HepG2 (cell line): ENCODE data around the gene SPATA31E1. TPM values are rescaled to one million over a fixed set of nuclear protein-coding genes. Genes with fewer than 3 reads are reported as not detected.

Experiments
- ATAC-seq: fragments of 200-7000 bp; cut with Tn5 transposase; 3 replicates; pipeline ENCODE4 v1.9.1; 2020; ENCODE audit warnings: mild to moderate bottlenecking, moderate library complexity
- BruUV-seq: library from RNA; stranded (reverse); fragments of 400-500 nt; replicated peaks from 2 replicates; lab custom pipeline; 2021; lab: Mats Ljungman, UMichigan
- CTCF ChIA-PET: fragments of 300-600 bp; formaldehyde crosslinking; extraction: SDS; loops from one replicate; lab custom pipeline; 2021; ENCODE audit warnings: low total read pairs, inconsistent platforms, low intra/inter-chr PET ratio; lab: Yijun Ruan, JAX
- POLR2A ChIA-PET: fragments of 350-600 bp; sonication (Branson Sonifier 250); formaldehyde crosslinking; loops from one replicate; lab custom pipeline; 2020; ENCODE audit warnings: antibody characterized with exemption, inconsistent platforms; lab: Yijun Ruan, JAX
- DNase-seq: peaks from one replicate; pipeline ENCODE4 v3.0.0-alpha.2; 2015; ENCODE audit warnings: low spot score
- FAIRE-seq: peaks from 3 replicates; lab custom pipeline; 2011; peaks lifted over from hg19 to GRCh38; lab: Jason Lieb, UNC
- H2AFZ ChIP-seq: one replicate; pipeline ENCODE4 v1.6.1; 2011; ENCODE audit warnings: low read length, inconsistent platforms
- H3K27ac ChIP-seq: fragments of 300-600 bp; 3 replicates; pipeline ENCODE4 v1.8.0; 2011; ENCODE audit warnings: mixed run types, mild to moderate bottlenecking, mixed read lengths, low read length, inconsistent platforms; ENCODE audit not compliant: insufficient read depth; ENCODE audit errors: extremely low read length
- H3K27me3 ChIP-seq, 2 experiments: fragments of 200-600 bp in 1 of 2; 2 replicates in 1 of 2; 3 replicates in 1 of 2; pipeline versions ENCODE4 v1.6.0 to v1.8.0; 2011; ENCODE audit warnings: low read length in 2 of 2, mild to moderate bottlenecking in 2 of 2, moderate library complexity in 2 of 2, inconsistent platforms in 1 of 2; ENCODE audit not compliant: insufficient read depth in 2 of 2, control insufficient read depth in 1 of 2
- H3K36me3 ChIP-seq, 2 experiments: fragments of 200-600 bp in 1 of 2; replicated peaks in 1 of 2; 2 replicates in 1 of 2; 3 replicates in 1 of 2; pipeline versions ENCODE4 v1.5.1 to v1.8.0; 2011; ENCODE audit warnings: low read length in 2 of 2, inconsistent platforms in 1 of 2; ENCODE audit not compliant: insufficient read depth in 2 of 2, control insufficient read depth in 1 of 2
- H3K4me1 ChIP-seq: 2 replicates; pipeline ENCODE4 v1.5.1; 2012; ENCODE audit warnings: low read length, inconsistent platforms; ENCODE audit not compliant: insufficient read depth
- H3K4me2 ChIP-seq: 2 replicates; pipeline ENCODE4 v1.6.0; 2011; ENCODE audit warnings: low read depth, low read length, inconsistent platforms
- H3K4me3 ChIP-seq, 3 experiments: fragments of 200-600 bp in 1 of 3; sonication (generic), shearing (Covaris generic) in 1 of 3; replicated peaks in 1 of 3; 2 replicates each; pipeline ENCODE4 v1.5.1; 2011 to 2016; ENCODE audit warnings: low read length in 3 of 3, inconsistent platforms in 2 of 3, low read depth in 2 of 3, mild to moderate bottlenecking in 2 of 3, control low read depth in 1 of 3, mixed read lengths in 1 of 3; ENCODE audit not compliant: insufficient read depth in 1 of 3
- H3K79me2 ChIP-seq: one replicate; pipeline ENCODE4 v1.6.1; 2011; ENCODE audit warnings: low read length, inconsistent platforms; ENCODE audit not compliant: insufficient read depth
- H3K9ac ChIP-seq: 2 replicates; pipeline ENCODE4 v1.6.0; 2011; ENCODE audit warnings: mild to moderate bottlenecking, low read depth, low read length, inconsistent platforms; ENCODE audit not compliant: insufficient read depth
- H3K9me3 ChIP-seq: 2 replicates; pipeline ENCODE4 v1.5.1; 2012; ENCODE audit warnings: mild to moderate bottlenecking, low read length
- H4K20me1 ChIP-seq: 2 replicates; pipeline ENCODE4 v1.6.0; 2011; ENCODE audit warnings: inconsistent platforms, mild to moderate bottlenecking, low read length, moderate library complexity; ENCODE audit not compliant: insufficient read depth
- ATF2 ChIP-seq: sonication (generic); formaldehyde crosslinking; IDR thresholded peaks from 2 replicates; pipeline ENCODE4 v1.4.0; 2020; ENCODE audit warnings: missing genetic modification reagents
- CERS6 ChIP-seq: sonication (generic); formaldehyde crosslinking; IDR thresholded peaks from 2 replicates; pipeline ENCODE4 v1.5.0; 2020; ENCODE audit warnings: missing genetic modification reagents
- GABPB1 ChIP-seq: IDR thresholded peaks from 2 replicates; pipeline ENCODE4 v1.6.1; 2016; ENCODE audit warnings: mild to moderate bottlenecking, missing genetic modification reagents, moderate library complexity, missing compliant biosample characterization
- SIX4 ChIP-seq: sonication (generic); formaldehyde crosslinking; IDR thresholded peaks from 2 replicates; pipeline ENCODE4 v1.4.0; 2020; ENCODE audit warnings: missing genetic modification reagents
- ZNF205 ChIP-seq: IDR thresholded peaks from 2 replicates; pipeline ENCODE4 v1.6.1; 2018; ENCODE audit warnings: missing biosample characterization, missing genetic modification reagents
- ZNF382 ChIP-seq: sonication (generic); formaldehyde crosslinking; IDR thresholded peaks from 2 replicates; pipeline ENCODE4 v1.5.0; 2020; ENCODE audit warnings: missing genetic modification reagents, mild to moderate bottlenecking, borderline replicate concordance
- WGBS: methylation state at CpG from one replicate; pipeline ENCODE4 v1.1.6; 2017; ENCODE audit warnings: low lambda C conversion rate; 5-methylcytosine and 5-hydroxymethylcytosine counted together
- in situ Hi-C: cut with HindIII; loops from 2 replicates; pipeline ENCODE4 v1.10.0; 2017; ENCODE audit warnings: low pct_unique_long_range_greater_than_20kb; ENCODE audit not compliant: extremely low pct_ligation_motif_present
- intact Hi-C: fragments of 100-400 bp; cut with micrococcal nuclease; formaldehyde crosslinking; loops from one replicate; pipeline ENCODE4 v1.10.0; 2022; ENCODE audit not compliant: unreplicated experiment
- polyA plus RNA-seq, 8 experiments: library from polyadenylated mRNA; depleted of rRNA in 3 of 8; stranded (reverse) in 7 of 8; unstranded in 1 of 8; fragments of >200 nt; fragmentation: Illumina TruSeq in 4 of 8; extraction: Trizol in 4 of 8; gene quantifications; 2 replicates each; pipeline versions ENCODE4 v1.2.1 to v1.2.3, GENCODE V29; 2011 to 2016; ENCODE audit warnings: low read depth in 4 of 8, missing spikeins in 1 of 8, mixed read lengths in 1 of 8; ENCODE audit not compliant: insufficient read depth in 1 of 8
- total RNA-seq, 5 experiments: library from RNA; depleted of rRNA; stranded (reverse); fragments of >200 nt; fragmentation: Illumina TruSeq; extraction: Trizol; gene quantifications; 2 replicates each; pipeline ENCODE4 v1.2.3, GENCODE V29; 2016; ENCODE audit warnings: low read depth in 1 of 5

SPATA31E1 gene
- total and polyA plus RNA-seq, 2 of the 13 experiments (the other 11 are each of a cell fraction or from before 2014, with no cell fraction given): not detected

- ATAC-seq: no peak
- in situ Hi-C loops (no loop called here), intact Hi-C loops (no loop called here)
- H3K9me3 ChIP-seq: peaks cover 4% of the 10 kb centered on the region; the same call in 1 of the 2 replicates
- no peak overlapping the region for H3K27ac ChIP-seq
- H3K27me3 ChIP-seq: peaks cover 1 to 4% of the 10 kb centered on the region in 2 experiments; a peak in 1 of 5 replicates
- FAIRE-seq: no peak
- no TSS peak for BruUV-seq
- no peaks in the 10 kb centered on the region for H4K20me1 ChIP-seq
- H3K79me2 ChIP-seq: no peaks in the 10 kb centered on the region
- no peak overlapping the region for H3K4me3 ChIP-seq
- ChIA-PET CTCF (no interaction called here), POLR2A (no interaction called here)
- no CpG with 5 or more reads among the region's 29 CpGs for WGBS
- H2AFZ ChIP-seq: no peak overlapping the region
- no peaks in the 10 kb centered on the region for H3K4me1 ChIP-seq
- no peak for DNase-seq
- no peak overlapping the region for H3K9ac ChIP-seq
- no peak overlapping the region for H3K4me2 ChIP-seq
- TF ChIP-seq ZNF382 (CRISPR knock-in tag) (no peak), ATF2 (no peak), CERS6 (no peak), SIX4 (CRISPR knock-in tag) (no peak), GABPB1 (CRISPR knock-in tag) (no peak), ZNF205 (CRISPR knock-in tag) (no peak)
- no peaks in the 10 kb centered on the region for H3K36me3 ChIP-seq
Observed at GRCh38 chr9:87857141-87857947, 25.3 kb upstream of the SPATA31E1 start.
